Psoas muscle (tissue), 8 donors: Measurements from ENCODE around the gene MISP3. TPM values are rescaled to one million over a fixed set of nuclear protein-coding genes. Genes with fewer than 3 reads are reported as not detected.
"Not testable (repeated sequence)": the region's sequence is repeated elsewhere in the genome, so short reads cannot be mapped to it uniquely, and the experiment has no call there.

Experiments used
- ATAC-seq, 4 donors: fragments of 200-7000 bp; cut with Tn5 transposase; one replicate each; pipeline ENCODE4 v1.9.1; 2020; ENCODE audit warnings: moderate library complexity in 3 of 4, mild to moderate bottlenecking in 2 of 4
- DNase-seq, 2 donors: peaks; one replicate each; pipeline ENCODE4 v3.0.0-alpha.2; 2020
- H3K27ac ChIP-seq: fragments of 200-600 bp; one replicate; pipeline ENCODE4 v1.8.0; 2022
- H3K27me3 ChIP-seq, 3 donors: fragments of 200-600 bp in 1 of 3; one replicate each; pipeline versions ENCODE4 v1.6.1 to v1.8.0; 2013 to 2022; ENCODE audit warnings: low read length in 2 of 3, mild to moderate bottlenecking in 2 of 3, moderate library complexity in 1 of 3; ENCODE audit not compliant: insufficient read depth in 3 of 3
- H3K36me3 ChIP-seq, 2 donors: fragments of 200-600 bp in 1 of 2; one replicate each; pipeline versions ENCODE4 v1.6.1 to v1.8.0; 2013 to 2022; ENCODE audit warnings: low read depth in 1 of 2, mild to moderate bottlenecking in 1 of 2, moderate library complexity in 1 of 2; ENCODE audit not compliant: insufficient read depth in 1 of 2
- H3K4me1 ChIP-seq: fragments of 200-600 bp; one replicate; pipeline ENCODE4 v1.8.0; 2022
- H3K4me3 ChIP-seq: fragments of 200-600 bp; one replicate; pipeline ENCODE4 v1.8.0; 2022; ENCODE audit warnings: mild to moderate bottlenecking
- H3K9me3 ChIP-seq: fragments of 200-600 bp; one replicate; pipeline ENCODE4 v1.8.0; 2022
- CTCF ChIP-seq: fragments of 200-600 bp; IDR thresholded peaks from one replicate; pipeline ENCODE4 v1.8.0; 2022; ENCODE audit warnings: antibody characterized with exemption
- WGBS, 3 donors: extraction: QIAGEN DNeasy Blood & Tissue Kit; methylation state at CpG; one replicate each; pipeline versions ENCODE4 v1.1.6 to v1.1.7; 2013; 5-methylcytosine and 5-hydroxymethylcytosine counted together
- intact Hi-C, 2 donors: fragments of 100-400 bp; cut with DNase I; formaldehyde crosslinking; loops; one replicate each; pipeline versions ENCODE4 v1.11.0 to v1.14.2; 2022
- polyA plus RNA-seq, 3 donors: library from polyadenylated mRNA; stranded (reverse); fragments of 200-250 nt; gene quantifications; one replicate each; pipeline ENCODE4 v1.2.3, GENCODE V29; 2013
- total RNA-seq, 4 donors: library from RNA; stranded (reverse); fragmentation: NEBNext Ultra II Directional in 2 of 4; extraction: Animal tissue kit (Norgen Biotek cat#: 25700) in 2 of 4; gene quantifications; one replicate each; pipeline versions ENCODE4 v1.2.1 to v1.2.4, GENCODE V29; 2021 to 2023
- donor health status: healthy with polysubstance abuse.
- donor health status: DM: no; HTN: no; CAD: no; lungs with moderate emphysema.
- donor health status: Bipolar disorder and iron deficiency.
- donor health status: healthy.
- donor health status: DM: yes; HTN: yes; CAD: no.
- donor health status: DM: no; HTN: no; CAD: no.
- donor health status: DM: no; HTN: no; CAD: no.
- donor health status: DM: yes; HTN: yes; CAD: no.

Gene MISP3
- total and polyA plus RNA-seq, 7 donors, result 1.8 to 15.4 (median 2.8) TPM

GRCh38 chr19:14050512-14050911, 22.1 kb upstream of the MISP3 start:
- Histone ChIP-seq H3K27ac (no peak overlapping the region), H3K4me3 (no peak overlapping the region), H3K27me3 (no peaks in the 10 kb centered on the region), H3K9me3 (no peaks in the 10 kb centered on the region), H3K36me3 (no peaks in the 10 kb centered on the region), H3K4me1 (no peaks in the 10 kb centered on the region)
- ATAC-seq (no peak), DNase-seq (no peak)
- 91 to 96% (median 94%) methylated on average over 4 of the region's 4 CpGs for WGBS, 3 donors
- no peak for TF ChIP-seq CTCF
- intact Hi-C loops, result no loop called here

GRCh38 chr19:14050961-14051360, 21.6 kb upstream of the MISP3 start:
- H3K27me3 ChIP-seq, H3K27ac ChIP-seq, H3K9me3 ChIP-seq, H3K4me3 ChIP-seq, intact Hi-C loops, ATAC-seq, H3K36me3 ChIP-seq, DNase-seq, H3K4me1 ChIP-seq: not testable (repeated sequence)
- 89 to 95% (median 93%) methylated on average over 11 of the region's 11 CpGs for WGBS, 3 donors

- intact Hi-C loops, result no loop called here
- DNase-seq, result no peak
Observed at GRCh38 chr19:14051980-14052379, 20.6 kb upstream of the MISP3 start.

GRCh38 chr19:14052470-14052869, 20.1 kb upstream of the MISP3 start:
- Histone ChIP-seq H3K4me3 (no peak overlapping the region), H3K36me3 (no peaks in the 10 kb centered on the region), H3K27ac (no peak overlapping the region), H3K9me3 (no peaks in the 10 kb centered on the region), H3K27me3 (peaks cover 0 to 7% (median 5%) of the 10 kb centered on the region in 3 donors), H3K4me1 (no peaks in the 10 kb centered on the region)
- DNase-seq, result no peak
- WGBS, 3 donors, result 80 to 92% (median 82%) methylated on average over 6 of the region's 6 CpGs
- ATAC-seq, result no peak
- no peak for TF ChIP-seq CTCF
- intact Hi-C loops, result no loop called here

More at GRCh38 chr19:14051980-14052379, 20.6 kb upstream of the MISP3 start:
- H3K36me3 ChIP-seq, result no peaks in the 10 kb centered on the region
- TF ChIP-seq CTCF, result no peak
- H3K4me1 ChIP-seq, result no peaks in the 10 kb centered on the region
- no peaks in the 10 kb centered on the region for H3K9me3 ChIP-seq
- WGBS, 3 donors, result 78 to 86% (median 84%) methylated on average over 9 of the region's 9 CpGs
- H3K4me3 ChIP-seq, result no peak overlapping the region
- peaks cover 0 to 4% (median 3%) of the 10 kb centered on the region in 3 donors for H3K27me3 ChIP-seq
- no peak for ATAC-seq
- no peak overlapping the region for H3K27ac ChIP-seq

GRCh38 chr19:14053032-14053431, 19.6 kb upstream of the MISP3 start:
- Histone ChIP-seq H3K4me3 (no peak overlapping the region), H3K9me3 (no peaks in the 10 kb centered on the region), H3K27ac (no peak overlapping the region), H3K36me3 (no peaks in the 10 kb centered on the region), H3K4me1 (no peaks in the 10 kb centered on the region), H3K27me3 (peaks cover 0 to 13% (median 8%) of the 10 kb centered on the region in 3 donors)
- DNase-seq (no peak), ATAC-seq (no peak)
- intact Hi-C loops, result no loop called here
- WGBS, 3 donors, result 86 to 93% (median 88%) methylated on average over 3 of the region's 3 CpGs
- no peak for TF ChIP-seq CTCF
